Activated CD8-positive, alpha-beta memory T cell treated with anti-CD3 and anti-CD28 coated beads for 1 hour (primary cell): ENCODE results near the gene FKBP14.

ENCODE experiments used
- DNase-seq, 2 donors: peaks; one replicate each; pipeline ENCODE4 v3.0.0-alpha.2; 2020; ENCODE audit warnings: low read depth in 1 of 2; ENCODE audit errors: extremely low read depth in 1 of 2

FKBP14 gene, protein sequence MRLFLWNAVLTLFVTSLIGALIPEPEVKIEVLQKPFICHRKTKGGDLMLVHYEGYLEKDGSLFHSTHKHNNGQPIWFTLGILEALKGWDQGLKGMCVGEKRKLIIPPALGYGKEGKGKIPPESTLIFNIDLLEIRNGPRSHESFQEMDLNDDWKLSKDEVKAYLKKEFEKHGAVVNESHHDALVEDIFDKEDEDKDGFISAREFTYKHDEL

DNA sequence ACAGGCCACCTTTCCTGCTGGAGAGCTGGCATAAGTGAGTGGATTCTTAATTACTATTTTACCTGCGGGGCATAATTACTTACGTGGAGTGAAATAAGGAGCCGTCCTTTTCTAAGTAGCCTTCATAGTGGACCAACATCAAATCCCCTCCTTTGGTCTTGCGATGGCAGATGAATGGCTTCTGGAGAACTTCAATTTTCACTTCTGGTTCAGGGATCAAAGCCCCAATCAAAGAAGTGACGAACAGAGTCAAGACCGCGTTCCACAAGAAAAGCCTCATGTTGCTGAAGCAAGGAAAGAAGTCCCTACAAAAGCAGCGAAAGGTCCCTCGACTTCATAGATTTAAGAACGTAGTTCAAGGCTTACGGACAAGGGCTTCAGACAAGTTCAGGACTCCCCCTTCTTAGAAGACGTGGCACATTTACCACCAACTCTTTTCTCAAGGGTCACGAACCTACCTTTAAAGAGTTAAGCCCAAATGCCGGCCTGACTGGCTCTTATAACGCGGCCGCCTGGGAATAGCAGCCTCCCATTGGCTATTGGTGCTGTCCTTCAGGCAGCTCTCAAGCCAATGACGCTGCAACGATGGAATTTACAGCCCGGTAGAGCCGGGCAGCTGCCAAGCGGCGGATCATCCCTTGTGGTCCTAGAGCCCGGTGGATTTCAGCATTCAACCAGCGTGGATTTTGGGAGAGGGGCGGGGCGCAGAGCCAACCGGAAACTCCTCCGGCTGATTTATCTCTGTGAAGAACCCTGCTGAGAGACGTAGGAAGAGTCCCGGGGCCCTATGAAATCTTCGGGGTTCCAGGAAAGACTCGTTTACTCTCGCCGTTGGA, at the start of gene FKBP14:
Gene FKBP14 (minus strand): TSS at position 474 of the 836 bp plus-strand sequence. CDS start 194 bp downstream, at position 280.
- peak; percentile 79 to 86 for DNase-seq

DNA sequence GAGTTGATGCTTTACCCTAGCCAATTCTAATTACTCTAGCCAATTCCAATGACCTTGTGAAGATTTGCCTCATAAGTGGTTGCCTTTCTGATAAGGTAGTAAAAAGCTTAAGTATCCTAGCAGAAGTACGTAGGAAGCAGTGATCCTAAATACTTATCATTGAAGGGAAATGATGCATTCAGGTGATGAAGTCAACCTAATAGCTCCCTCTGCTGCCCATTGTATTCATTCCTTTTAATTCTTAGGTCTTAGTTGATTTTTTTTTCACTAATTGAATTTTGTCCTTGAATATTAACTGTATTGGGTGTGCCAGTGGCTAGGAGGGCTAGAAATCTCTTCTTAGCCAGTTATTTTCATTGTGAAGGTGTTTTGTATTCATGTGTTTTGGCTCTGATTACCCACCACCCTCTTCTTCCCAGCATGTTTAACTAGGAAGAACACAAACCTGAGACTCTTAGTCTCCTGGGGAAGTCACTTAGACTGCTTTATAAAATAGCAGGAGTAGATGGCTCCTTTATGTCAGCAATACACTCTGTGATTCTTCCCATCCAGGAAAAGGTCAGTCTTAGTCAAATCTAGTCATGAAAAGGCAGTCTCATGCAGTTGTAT, 48.0 kb upstream of the FKBP14 start:
- DNase-seq, result no peak

DNA sequence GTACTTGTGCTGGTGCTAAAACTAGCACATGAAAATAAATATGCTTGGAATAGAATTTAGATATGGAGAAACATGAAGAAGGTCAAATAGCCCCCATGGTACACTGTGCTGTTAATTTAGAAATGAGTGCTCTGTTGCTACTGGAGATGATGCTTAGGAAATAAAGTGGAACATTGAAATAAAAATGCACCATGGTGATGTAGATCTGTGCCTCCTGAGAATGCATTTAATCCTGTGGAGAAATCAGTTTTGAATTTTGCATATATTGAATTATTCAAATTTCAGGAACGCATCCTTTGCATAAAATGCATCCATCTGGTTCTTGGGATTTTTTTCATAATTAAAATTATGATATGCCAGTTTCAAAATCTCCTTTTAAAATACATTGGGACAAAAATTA, 46.2 kb upstream of the FKBP14 start:
- DNase-seq, result no peak

DNA sequence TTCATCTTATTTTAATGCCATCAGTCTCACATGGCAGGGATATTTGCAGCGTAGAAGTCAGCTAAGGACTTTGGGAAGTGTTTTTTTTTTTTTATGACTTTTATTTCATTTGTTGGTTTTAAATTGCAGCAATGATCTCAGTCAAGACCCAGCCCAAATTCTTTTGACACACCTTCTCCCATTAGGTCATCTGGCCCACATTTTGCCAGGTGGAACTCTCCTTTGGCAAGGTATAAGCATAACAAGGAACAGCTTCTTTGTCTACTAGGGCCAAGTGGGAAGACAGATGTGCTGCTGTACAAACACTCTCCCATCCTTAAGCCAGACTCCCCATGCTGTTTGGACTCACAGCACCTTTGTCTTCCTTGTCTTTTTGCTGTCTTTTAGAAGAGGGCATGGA, 43.5 kb upstream of the FKBP14 start:
- DNase-seq, result no peak

DNA sequence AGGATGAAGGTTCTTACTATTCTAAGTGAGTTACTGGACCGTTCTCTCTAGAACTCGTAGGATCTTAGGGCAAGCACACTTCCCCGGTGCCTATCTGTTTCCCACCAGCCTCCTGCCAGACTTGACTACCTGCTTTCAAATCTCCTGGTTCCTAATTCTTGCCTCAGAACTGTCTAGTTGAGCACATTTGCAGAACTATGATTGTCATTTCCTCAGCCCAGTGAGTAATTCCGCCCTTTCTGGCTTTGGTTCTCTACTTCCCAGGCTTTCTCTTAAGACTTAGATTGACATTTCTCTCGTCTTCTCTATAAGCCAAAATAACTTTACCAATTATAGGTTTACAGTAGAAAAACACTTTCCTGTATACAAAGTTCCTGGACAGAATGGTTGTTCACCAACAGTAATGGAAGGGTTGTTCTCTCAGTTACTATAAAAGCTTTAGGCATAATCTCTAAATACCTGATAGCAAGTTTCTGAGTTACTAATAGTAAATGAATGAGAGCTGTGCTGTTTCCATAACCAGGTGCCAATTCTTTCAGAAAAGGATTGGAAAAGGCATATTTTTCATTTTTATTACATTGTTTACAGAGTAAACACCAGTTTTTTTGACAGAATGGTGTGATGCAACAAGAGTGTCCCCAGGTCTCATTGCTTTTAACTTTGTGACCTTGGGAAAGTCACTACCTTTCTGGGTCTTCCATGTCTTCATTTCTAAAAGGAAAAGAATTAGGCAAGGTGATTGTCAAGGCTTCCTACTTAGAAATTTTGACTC, 42.8 kb upstream of the FKBP14 start:
- no peak for DNase-seq

DNA sequence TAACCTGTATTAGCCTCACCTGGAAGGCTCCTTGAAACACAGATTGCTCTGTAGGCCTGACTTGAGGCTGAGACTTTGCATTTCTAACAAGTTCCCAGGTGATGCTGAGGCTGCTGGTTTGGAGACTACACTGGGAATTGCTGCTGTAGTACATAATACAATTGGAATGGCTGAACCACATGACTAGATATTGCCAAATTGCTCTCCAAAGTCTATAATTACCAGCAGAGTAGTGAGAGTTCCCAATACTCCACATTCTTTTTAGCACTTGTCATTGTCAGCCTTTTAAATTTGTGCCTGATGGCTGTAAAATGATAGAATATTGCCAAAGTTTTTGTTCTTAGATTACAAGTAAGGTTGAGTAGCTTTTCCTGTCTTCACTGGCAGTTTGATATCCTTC, 41.6 kb upstream of the FKBP14 start:
- no peak for DNase-seq

DNA sequence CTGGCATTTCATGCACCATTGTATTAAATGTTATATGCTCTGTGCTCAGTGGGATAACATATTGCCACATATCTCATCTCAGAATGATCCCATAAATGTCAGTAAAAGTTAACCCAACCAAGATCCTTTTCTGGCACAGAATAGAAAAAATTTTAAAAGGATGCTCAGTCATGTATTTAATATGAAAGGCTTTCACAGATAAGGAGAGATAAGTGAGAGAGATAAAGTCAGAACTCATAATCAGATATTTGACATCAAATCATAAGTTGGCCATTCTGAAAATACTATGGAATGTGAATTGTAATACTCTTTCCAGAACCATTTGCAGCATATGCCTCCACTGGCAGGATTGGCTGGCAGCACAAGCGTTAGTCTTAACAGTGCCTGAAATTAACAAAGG, 40.2 kb upstream of the FKBP14 start:
- DNase-seq, result no peak

DNA sequence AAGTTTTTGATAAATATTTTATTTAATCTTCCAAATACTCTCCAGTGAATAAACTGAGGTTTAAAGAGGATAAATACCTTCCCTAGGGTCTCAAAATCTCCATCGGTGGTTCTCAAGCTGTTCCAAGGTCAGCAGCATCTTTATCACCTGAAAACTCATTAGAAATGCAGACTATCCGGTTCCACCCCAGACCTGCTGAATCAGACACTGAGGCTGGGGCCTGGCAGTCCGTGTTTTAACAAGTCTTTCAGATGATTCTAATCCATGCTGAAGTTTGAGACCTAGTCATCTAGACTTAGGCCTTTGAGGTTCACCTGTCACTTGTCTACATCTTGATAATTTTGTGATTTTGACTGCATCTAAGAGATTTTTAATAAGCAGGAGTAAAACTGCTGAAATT, 39.2 kb upstream of the FKBP14 start:
- no peak for DNase-seq

DNA sequence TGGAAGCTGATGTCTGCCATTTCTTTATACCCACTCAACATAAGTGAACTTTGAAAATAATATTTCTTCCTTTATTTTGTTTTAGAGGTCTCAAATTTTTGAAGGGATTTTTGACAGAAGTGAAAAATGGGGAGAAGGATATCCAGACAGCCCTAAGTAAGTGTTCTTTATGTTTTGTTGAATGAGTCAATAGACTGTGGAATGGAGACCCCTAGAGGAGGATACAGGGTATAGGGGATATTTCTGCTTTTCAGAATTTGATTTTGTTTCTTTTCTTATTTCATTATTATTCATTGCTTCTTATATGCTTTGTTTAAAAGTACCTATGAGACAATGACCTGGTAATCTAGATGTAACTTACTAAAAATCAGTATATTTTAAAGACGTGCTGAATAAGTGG, 36.1 kb upstream of the FKBP14 start:
- DNase-seq, result no peak

DNA sequence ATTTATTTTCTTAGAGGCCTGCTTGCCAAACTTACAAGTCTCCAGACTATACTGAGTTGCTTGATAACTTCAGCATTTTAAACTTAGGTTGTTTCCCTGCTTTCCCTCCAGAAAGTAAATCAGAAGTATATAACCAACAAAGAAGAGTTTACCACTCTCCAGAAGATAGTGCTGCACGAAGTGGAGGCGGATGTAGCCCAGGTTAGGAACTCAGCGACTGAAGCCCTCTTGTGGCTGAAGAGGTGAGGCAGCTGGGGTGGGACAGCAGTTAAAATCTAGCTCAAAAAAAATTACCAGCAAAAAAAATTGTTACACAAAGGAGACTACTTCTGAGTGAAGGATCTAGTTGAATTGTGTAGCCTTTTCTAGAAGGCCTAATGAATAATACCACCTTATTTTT, 35.3 kb upstream of the FKBP14 start:
- peak in 1 of 2 donors; percentile 3 for DNase-seq

DNA sequence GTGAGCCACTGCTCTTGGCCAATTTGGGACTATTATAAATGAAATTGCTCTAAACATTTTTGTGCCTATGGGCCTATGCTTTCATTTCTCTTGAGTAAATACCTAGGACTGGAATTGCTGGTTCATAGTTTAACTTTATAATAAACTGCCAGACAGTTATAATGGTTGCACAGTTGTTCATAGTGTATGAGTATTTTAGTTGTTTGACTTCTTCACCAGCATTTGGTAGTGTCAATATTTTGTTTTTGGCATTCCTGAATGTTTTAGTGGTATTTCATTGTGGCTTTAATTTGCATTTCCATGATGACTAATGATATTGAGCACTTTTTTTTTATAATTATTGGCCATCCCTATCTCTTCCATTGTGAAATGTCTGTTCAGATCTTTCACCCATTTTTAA, 31.2 kb upstream of the FKBP14 start:
- no peak for DNase-seq

DNA sequence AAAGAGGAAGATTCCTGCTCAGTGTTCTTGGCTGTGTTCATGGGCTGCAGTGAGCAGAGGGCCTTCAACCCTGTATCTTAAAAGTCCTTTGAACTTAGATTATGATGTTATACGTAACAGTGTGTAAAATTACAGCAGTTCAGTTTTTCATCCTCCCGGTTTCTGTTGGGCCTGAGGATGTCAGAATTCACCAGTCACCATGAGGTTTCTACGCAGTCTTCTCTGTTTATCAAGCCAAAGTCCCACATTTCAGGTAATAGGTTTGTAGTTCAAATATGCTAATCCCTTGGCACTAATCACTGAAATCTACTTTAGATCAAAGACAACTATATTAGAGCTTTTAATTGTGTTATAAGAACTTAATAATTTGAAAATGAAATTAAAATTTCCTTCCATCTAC, 26.6 kb upstream of the FKBP14 start:
- no peak for DNase-seq

DNA sequence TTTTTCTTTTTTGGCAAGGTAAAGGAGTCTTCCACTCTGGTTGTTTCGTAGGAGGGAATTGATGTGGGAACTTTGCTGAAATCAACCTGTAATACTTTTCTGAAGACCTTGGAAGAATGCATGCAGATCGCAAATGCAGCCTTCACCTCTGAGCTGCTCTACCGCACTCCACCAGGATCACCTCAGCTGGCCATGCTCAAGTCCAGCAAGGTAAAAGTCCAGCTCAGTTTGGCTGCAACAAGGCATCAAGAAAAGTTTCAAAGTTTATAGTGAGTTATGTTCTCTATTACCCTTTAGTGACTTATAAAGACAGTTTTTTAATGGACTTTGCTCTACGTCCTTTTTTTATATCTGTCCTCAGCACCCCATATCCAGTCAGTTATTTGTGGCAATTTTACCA, 22.7 kb upstream of the FKBP14 start:
- no peak for DNase-seq

DNA sequence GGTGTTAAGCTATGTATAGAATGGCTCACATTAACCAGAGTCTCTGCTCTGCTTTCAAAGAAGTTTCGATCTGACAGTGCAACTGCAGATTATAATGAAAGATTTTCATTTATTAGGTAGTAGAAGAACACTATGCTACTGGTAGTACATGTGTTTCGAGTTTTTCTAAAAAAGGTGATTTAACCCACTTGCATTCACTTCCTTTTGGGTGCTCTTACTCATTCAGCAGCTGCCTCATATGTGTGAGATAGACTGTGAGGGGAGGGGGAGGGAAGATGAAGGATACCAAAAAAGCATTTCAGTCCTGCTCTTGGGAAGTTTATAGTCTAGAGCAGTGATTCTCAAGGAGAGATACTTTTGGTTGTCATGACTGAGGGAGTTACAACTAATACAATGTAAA, 22.1 kb upstream of the FKBP14 start:
- DNase-seq, result no peak

DNA sequence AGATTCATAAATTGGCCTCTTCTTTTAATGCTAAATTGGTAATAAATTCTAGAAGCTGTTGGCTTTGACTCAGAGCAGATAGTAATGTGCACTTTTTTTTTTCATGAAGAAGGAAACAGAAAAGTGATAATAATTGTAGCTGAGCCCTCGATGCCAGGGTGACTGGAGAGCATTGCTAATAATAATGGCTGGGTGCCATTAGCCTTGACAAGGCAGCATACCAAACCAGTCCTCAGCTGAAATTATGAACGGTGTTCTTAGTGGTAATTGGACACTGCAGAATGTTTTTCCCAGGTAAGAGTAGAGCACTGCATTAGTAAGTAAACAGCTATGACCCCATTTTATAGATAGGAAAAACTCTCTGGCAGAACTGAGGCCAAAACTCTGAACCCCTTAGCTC, 20.6 kb upstream of the FKBP14 start:
- no peak for DNase-seq

DNA sequence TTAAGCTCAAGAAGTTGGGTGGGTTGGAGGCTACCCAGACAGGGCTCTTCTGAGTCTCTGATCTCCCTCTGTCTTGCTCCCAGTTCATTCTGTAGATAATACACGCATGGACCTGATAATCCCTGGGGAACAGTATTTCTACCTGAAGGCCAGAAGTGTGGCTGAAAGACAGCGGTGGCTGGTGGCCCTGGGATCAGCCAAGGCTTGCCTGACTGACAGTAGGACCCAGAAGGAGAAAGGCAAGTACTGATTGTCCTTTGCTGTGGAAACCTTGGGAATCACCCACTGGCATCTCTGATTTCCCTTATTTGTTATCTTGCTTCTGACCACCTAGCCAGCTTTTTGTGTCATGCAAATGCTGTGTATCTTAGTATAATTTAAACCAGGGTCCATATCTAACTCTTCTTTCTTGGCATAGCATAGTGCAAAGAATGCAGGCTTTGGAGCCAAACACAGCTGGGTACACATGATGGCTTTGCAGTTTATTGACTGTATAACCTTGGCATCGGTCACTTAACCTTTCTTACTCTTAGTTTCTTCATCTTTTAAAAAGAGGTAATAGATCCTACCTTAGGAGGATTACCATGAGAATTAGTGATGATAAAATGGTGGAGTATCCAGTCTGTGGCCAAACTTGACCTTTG, 19.7 kb upstream of the FKBP14 start:
- DNase-seq, result no peak

DNA sequence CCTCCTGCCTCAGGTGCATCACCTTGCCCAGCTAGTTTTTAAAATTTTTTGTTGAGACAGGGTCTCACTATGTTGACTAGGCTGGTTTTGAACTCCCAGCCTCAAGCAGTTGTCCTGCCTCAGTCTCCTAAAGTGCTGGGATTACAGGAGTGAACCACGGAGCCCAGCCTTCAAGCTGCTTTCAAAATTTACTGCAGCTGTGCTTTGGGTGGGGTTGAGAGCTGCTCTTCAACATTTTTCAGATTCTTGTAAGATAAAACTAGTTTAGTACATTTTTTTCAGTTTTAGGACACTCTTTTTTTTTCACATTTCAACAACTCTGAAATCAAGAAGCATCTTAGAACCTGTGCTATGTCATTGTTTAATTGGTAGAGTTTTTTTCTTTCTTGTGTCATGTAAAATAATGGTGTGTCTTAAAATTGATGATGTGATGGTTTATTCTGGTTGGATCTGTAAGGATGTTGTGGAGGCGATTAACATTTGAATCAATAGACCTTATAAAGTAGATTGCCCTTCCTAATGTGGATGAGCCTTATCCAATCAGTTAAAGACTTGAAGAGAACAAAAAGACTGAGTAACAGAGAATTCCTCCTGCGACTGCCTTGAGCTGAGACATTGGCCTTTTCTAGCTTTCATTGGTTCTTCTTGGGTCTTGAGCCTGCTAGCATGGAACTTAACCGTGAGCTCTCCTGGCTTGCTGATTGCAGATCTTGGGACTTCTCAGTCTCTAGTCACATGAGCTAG, 15.2 kb upstream of the FKBP14 start:
- DNase-seq, result no peak

DNA sequence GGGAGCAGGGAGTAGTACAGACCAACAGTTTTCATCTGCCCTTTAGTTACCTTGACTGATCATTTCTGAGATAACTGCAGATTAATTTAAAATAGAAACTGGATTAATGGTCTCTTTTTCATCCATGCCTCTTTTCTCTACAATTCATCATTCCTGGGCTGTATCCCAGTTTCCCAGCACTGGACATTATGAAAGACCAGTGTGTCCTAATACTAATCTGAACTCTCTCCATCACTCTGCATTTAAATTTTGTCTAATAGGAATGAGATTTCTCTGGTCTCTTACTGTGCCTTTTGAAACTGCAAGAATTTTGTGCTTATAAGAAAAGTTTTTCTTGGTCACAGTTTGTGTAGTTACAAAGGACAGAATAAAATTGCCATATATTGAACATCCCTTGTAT, 14.4 kb upstream of the FKBP14 start:
- no peak for DNase-seq

DNA sequence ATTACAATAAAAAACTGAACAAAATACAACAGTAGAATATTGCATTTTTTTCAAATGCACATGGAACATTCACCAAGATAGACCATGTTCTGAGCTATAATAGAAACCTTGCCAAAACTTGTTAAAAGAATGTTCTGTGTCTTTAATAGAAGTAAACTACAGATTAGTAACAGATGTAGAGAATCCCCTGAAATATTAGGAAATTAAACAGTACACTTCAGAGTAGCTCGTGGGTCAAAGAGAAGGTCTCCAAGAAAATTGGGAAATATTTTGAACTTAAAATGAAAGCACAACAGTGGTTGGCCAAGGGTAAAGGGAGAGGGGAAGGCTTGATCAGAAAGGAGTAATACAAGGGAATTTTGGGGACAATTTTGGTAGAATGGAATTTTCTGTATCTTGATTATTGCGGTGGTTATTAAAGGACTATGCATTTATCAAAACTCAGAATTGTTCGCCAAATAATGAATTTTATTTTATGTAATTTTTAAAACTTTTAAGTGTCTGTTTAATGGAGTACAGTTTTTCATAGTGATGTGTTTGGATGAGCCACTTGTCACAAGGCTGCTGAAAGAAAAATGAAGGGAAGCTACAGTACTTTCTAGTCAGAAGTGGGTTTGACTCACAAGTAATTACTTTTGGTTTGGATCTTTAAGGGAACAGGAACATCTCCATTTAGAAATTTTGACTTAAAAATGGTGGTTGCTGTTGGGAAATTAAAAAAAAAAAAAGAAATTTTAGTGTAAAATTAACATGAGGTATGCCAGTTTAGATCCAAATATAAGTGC, 11.9 kb upstream of the FKBP14 start:
- no peak for DNase-seq
